ES-I3 (cell line): ENCODE results near the gene PTPA.

Experiments used
- H3K36me3 ChIP-seq: 2 replicates; pipeline ENCODE4 v1.6.1; 2013; ENCODE audit warnings: mild to moderate bottlenecking, low read length, control low read depth, moderate library complexity; ENCODE audit not compliant: insufficient read depth
- H3K4me1 ChIP-seq: 2 replicates; pipeline ENCODE4 v1.6.1; 2013; ENCODE audit warnings: mild to moderate bottlenecking, control low read depth, low read length; ENCODE audit not compliant: insufficient read depth
- H3K9ac ChIP-seq: 2 replicates; pipeline ENCODE4 v1.6.1; 2013; ENCODE audit warnings: low read depth, mild to moderate bottlenecking, low read length, moderate library complexity
- H3K9me3 ChIP-seq: 2 replicates; pipeline ENCODE4 v1.6.1; 2013; ENCODE audit warnings: mild to moderate bottlenecking, low read length, moderate library complexity; ENCODE audit not compliant: control insufficient read depth, insufficient read depth

Gene PTPA

DNA sequence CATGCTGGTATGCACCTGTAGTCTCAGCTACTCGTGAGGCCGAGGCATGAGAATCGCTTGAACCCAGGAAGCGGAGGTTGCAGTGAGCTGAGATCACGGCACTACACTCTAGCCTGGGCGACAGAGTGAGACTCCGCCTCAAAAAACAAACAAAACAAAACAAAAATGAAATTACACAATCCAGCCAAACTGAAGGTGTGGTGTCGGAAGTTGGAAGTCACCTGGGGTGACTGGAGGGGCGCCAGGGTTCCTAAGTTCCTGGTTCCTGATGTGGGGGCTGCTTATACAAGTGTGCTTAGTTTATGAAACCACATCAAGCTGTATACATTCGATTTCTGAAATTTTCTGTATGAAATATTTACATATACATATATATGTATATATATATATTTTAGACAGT, 34.0 kb upstream of the PTPA start:
- Histone ChIP-seq H3K9ac (no peak overlapping the region), H3K36me3 (no peaks in the 10 kb centered on the region), H3K4me1 (peaks cover 8% of the 10 kb centered on the region), H3K9me3 (no peaks in the 10 kb centered on the region)

DNA sequence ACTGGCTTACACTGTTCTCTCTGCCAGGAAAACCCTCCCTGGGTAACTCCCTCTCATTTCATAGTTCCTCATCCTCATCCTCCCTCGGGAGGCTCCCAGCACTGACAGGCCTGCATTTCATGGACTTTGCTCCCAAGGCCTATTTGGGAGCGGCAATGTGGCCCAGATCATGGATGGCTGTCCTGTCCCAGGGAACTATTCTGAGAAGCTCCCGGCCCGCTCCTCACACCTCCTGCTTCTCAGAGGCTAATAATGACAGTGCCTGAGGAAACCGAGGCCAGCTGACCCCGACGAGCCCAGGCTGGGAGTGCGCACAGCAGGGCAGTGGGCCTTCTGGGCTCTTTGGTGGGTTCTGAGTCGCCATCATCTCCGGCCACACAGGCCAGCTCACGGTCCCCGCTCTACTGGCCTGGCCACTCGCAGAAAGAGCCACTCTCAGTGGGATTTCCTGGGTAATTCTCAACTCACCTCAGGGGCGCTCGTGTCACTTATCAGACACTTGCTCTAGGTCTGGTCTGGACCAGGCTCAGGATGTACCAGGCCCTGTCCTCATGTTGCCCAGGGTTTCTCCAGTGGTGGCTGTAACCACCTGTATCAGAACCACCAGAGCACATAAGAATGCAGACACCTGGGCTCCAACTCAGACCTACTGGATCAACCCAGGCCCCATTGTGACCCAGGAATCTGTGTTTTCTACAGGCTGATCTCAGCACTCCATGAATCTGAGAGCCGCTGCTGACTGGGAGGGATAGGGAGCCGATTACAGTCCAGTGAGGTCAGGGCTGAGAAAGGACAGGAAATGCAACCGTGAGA, 32.3 kb upstream of the PTPA start:
- Histone ChIP-seq H3K4me1 (peaks cover 6% of the 10 kb centered on the region), H3K36me3 (no peaks in the 10 kb centered on the region), H3K9me3 (no peaks in the 10 kb centered on the region), H3K9ac (no peak overlapping the region)

DNA sequence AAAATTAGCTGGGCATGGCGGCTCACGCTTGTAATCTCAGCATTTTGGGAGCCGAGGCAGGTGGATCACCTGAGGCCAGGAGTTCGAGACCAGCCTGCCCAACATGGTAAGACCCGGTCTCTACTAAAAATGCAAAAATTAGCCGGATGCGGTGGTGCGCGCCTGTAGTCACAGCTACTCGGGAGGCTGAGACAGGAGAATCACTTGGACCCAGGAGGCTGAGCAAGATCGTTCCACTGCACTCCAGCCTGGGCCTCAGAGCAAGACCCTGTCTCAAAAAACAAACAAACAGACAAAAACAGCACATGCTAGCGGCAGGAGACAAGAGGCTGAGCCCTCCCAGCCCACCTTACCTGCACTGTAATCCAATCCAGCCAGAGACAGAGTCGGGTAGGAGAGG, 31.4 kb upstream of the PTPA start:
- Histone ChIP-seq H3K9ac (peak overlapping the region; percentile 75; the same call in 1 of the 2 replicates), H3K9me3 (no peaks in the 10 kb centered on the region), H3K36me3 (no peaks in the 10 kb centered on the region), H3K4me1 (peaks cover 6% of the 10 kb centered on the region)

DNA sequence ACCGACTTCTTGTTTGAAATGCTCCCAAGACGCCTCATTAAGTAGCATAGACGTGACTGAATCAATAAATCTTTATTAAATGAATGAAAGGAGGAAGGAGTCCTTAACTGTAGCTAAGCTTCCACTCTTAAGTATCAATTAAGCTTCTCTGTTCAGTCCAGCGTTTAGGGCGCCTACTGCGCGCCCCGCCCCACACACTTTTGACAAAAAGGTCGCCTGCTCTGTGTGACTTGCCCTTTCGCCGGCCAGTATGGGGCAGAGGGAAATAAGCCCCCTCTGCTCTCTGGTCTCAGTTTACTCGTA, 31.0 kb upstream of the PTPA start:
- H3K9ac ChIP-seq, result peak overlapping the region; percentile 75
- H3K9me3 ChIP-seq, result no peaks in the 10 kb centered on the region
- no peaks in the 10 kb centered on the region; the same call in 1 of the 2 replicates for H3K36me3 ChIP-seq
- H3K4me1 ChIP-seq, result peaks cover 6% of the 10 kb centered on the region

DNA sequence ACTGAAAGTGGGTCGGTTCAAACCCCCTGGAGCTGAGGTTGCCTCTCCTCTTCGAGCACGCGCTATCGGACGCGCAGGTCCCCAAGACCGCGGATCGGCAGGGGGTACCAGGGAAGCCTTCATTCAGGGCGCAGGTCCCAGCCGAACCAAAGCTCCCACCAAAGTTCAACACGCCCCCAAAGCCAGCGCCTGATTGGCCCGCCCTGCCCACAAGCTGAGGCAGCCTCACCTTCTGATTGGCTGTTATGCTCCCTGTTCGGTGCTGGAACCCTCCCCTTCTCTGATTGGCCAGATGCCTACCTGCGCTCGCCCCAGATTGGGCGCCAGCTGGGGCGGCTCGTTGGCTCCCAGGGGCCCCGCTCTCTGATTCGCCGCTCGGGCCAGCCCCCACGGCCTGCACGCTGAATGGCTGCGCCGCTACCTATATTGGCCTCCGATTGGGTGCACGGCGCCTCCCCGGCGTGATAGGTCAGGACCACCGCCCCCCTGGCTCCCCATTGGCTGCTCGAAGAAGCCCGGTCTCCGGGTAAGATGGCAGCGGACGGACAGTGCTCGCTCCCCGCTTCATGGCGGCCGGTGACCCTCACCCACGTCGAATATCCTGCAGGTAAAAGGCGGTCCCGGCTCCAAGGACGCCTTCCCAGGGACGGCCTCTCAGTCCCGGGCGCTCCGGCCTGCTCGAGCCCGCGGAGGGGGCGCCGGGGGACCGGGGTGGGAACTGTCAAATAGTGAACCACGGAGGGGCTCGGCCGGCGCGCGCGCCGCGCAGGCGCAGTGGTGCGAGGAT, 30.4 kb upstream of the PTPA start, which contains the start of gene DOLPP1:
TSS of gene DOLPP1 (plus strand) at position 511 of the 787 bp plus-strand sequence. CDS start at position 532, 21 bp downstream.
- Histone ChIP-seq H3K9ac (peak within 1 kb of the TSS; percentile 75), H3K4me1 (peaks cover 6% of the 10 kb centered on the region), H3K9me3 (no peaks in the 10 kb centered on the region), H3K36me3 (no peaks in the 10 kb centered on the region; the same call in 1 of the 2 replicates)

DNA sequence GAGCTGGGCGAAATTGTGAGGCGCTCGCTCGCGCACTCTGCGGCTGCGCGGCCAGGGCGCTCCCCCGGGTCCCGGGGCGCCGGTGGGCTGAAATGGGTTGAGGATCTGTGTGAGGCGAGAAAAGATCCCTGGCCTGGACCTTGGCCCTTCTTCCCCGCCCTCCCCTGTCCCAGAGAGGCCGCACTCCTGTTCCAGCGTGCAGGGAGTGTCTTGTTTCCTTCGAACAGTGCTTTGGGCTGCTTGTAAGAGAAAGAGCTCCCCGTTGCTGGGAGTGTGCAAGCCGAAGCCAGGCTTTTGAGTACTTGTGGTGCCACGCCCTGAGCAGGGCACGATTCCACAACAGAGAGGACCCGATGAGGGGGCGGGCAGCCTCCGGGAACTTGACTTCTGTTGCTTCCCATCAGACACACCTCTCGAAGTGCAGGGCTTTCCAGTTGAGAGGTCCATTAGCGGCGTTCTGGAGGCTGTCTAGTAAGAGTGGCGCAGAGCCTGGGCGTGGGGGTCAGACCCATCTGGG, 29.8 kb upstream of the PTPA start:
- Histone ChIP-seq H3K9ac (peak overlapping the region; percentile 73), H3K9me3 (no peaks in the 10 kb centered on the region), H3K36me3 (no peaks in the 10 kb centered on the region; the same call in 1 of the 2 replicates), H3K4me1 (peaks cover 6% of the 10 kb centered on the region)

DNA sequence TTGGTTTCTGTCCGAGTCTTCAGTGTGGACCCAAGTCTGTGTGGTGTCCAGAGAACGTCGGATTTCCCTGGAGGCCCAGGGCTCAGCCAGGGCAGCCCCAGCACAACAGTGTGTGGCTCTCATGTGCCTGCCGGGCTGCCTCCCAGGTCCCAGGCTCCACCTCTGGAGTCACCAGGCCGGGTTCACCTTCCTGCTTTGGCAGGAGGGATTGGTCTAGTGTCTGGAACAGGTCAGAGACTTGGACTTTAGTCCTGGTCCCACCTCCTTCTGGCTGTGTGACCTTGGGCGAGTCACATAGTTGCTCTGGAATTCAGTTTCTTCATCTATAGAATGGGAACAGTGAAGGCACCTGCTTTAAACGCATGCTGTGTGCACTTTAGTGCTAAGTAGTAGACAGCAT, 27.1 kb upstream of the PTPA start:
- Histone ChIP-seq H3K9me3 (no peaks in the 10 kb centered on the region), H3K4me1 (peaks cover 6% of the 10 kb centered on the region), H3K9ac (no peak overlapping the region), H3K36me3 (peaks cover 5% of the 10 kb centered on the region; the same call in 1 of the 2 replicates)

DNA sequence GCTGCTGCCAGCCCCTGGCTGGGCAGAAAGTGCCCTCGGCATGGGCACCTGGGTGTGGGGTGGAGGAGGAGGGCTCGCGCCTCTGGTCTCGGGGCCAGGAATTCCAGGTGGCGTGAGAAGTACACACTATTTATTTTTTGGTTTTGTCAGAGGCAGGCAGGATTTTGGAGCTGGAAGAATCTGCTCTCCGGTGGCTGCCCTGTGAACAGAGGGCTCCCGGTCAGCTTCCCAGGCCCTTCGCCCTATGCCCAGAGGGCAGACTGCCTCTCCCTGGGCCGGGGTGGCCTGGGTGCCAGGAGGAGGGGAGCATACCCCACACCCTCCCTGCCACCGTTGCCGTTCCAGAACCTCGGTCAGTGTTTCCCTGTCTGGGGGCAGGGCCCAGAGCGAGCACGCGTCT, 22.0 kb upstream of the PTPA start:
- Histone ChIP-seq H3K36me3 (peaks cover 5% of the 10 kb centered on the region; the same call in 1 of the 2 replicates), H3K9me3 (no peaks in the 10 kb centered on the region), H3K4me1 (no peaks in the 10 kb centered on the region), H3K9ac (no peak overlapping the region)

DNA sequence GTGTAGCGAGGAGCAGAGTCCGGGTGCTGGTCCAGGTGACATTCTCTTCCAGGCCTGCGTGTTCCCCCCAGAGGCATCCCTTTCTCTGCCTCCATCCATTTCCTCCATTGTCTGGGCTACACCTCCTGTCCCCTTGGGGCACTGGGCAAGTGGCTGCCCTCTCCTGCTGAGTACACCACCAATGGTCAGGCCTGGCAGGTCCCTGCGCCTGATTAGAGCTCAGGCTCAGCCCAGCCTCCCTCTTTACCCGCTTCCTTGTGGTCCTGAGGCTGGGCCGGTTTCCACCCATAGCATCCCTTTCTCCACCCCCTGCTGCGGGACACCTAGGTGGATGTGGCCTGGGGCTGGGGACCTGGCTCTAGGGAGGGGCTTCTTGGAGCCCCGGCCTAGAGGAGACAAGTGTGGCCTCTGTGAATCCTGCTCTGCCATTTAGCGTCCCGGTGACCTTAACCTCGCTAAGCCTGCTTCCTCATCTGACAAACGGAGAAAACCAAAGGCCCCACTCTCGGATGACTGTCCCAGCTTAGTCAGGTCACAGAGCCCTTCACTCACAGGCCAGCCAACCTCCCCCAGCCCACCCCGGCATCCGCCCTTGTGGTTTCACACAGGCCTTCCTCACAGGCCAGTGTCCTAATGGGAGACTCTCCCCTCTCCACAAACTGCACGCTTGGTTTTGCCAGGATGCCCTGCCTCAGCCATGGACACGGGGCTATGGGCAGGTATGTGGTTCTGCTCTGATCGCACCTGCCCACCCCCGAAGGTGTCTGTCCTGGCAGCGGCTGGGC, 17.4 kb upstream of the PTPA start:
- H3K36me3 ChIP-seq, result 0 out of 2 replicates have a peak, but pooled peaks cover under 1% of the 10 kb centered on the region
- H3K9me3 ChIP-seq, result no peaks in the 10 kb centered on the region
- H3K9ac ChIP-seq, result no peak overlapping the region
- H3K4me1 ChIP-seq, result no peaks in the 10 kb centered on the region

DNA sequence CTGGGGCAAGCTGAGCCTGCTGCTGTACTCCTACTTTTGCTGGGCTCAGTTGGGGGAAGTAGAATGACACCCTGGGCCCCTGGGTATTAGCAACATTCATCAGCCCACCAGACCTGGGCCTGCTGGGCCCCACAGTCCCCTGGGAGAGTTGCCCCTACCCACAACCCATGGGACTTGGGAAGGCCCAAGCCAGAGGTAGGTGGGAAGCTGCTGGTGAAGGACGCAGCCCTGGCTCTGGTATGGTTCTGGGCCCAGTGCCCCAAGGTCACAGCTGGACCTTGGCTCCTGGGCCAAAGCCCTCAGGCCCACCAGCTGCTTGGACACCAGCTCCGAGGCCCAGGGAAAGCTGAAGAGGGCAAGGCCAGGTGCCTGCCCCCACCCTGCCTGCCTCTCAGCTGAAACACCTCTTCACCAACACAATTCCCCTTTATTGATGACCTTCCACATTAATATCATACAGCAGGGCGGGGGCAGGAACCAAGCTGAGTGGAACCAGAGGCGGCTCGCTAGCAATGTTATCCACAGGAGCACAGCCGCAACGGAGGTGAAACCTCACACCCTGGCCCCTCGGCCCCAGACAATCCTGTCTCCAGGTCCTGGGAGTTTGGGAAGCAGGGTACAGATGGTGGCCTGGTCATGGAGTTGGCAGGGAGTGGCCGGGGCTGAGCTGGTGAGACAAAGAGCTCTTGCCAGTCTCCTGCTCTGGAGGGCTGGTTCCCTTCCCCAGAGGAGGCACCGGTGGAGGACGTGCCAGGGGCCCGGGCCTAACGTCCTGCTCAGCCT, 16.6 kb upstream of the PTPA start:
- Histone ChIP-seq H3K9ac (no peak overlapping the region), H3K4me1 (no peaks in the 10 kb centered on the region), H3K36me3 (no peaks in the 10 kb centered on the region), H3K9me3 (no peaks in the 10 kb centered on the region)

DNA sequence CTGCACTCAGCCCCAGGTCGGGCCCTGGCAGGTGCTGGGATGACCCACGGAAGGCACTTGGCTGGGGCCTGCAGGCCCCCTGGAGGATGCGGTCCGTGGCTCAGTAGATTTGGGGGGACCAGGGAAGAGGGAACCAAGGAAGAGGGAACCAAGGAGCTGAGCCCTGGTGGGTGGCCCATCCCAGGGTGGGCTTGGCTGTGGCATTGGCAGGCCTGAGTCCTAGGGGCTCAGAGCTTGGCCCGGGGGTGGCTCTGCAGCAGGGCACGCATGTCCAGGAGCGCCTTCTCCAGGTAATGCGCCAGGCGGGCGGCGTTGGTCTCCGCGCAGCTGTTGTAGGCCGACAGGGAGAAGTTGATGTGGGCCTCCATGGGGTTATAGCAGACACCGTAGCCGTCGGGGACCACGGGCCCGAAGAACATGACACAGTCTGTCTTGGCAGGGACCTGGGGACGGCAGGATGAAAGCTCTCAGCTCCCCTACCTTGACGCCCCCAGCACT, 16.0 kb upstream of the PTPA start:
- H3K36me3 ChIP-seq, result no peaks in the 10 kb centered on the region
- no peaks in the 10 kb centered on the region for H3K4me1 ChIP-seq
- no peaks in the 10 kb centered on the region for H3K9me3 ChIP-seq
- no peak overlapping the region for H3K9ac ChIP-seq

DNA sequence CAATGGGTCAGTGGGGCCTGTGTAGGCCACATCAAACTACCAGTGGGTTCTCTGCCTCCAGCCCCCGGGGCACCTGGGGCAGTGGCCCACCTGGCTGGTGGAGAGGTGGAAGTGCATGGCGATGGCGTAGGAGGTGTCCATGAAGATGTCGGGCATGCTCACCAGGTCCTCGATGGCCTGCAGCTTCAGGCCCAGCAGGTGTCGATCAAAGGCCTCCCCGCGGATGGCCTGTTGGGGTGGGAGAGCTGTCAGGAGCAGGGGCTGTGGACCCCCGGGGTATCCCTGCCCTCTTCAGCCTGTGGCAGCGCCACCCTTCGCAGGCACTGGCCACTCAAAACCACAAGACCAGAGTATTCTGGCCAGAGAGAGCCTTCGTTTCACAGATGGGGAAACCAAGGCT, 15.3 kb upstream of the PTPA start:
- Histone ChIP-seq H3K9ac (no peak overlapping the region), H3K36me3 (no peaks in the 10 kb centered on the region), H3K9me3 (no peaks in the 10 kb centered on the region), H3K4me1 (no peaks in the 10 kb centered on the region)

DNA sequence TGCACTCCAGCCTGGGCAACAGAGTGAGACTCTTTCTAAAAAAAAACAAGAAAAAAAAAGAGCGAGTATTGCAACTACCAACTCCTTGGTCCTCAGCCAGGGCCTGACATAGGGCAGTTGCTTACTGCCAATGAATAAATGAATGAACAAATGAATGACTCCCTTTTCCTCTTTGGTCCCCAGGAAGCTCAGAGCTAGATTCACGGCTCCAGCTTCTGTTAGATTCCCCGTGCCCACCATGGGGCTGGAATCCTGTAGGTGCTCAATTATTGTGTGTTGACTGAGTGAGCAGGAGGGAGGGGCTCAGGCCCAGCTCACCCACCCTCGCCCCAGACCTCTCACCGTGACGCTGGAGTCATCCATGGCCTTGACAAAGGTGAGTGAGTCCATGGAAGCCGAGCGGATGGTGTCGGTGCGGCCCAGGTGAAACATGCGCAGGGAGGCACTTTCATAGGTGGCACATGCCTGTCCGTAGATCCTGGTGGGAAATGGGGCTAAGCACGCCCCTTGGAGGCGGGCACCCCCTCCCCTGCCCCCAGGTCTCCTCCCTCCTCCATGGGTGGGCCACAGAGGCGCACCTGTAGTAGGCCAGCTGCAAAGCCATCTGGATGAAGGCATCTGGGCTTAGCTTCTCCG, 13.4 kb upstream of the PTPA start:
- H3K9me3 ChIP-seq, result no peaks in the 10 kb centered on the region

More for the DNA sequence above, 13.4 kb upstream of the PTPA start:
- no peak overlapping the region for H3K9ac ChIP-seq
- no peaks in the 10 kb centered on the region for H3K36me3 ChIP-seq
- no peaks in the 10 kb centered on the region for H3K4me1 ChIP-seq
